Measurements from ENCODE around the gene CROCC2.

Gene CROCC2

GRCh38 chr2:240906141-240906910 lies at the start of gene CROCC2:
Gene CROCC2, plus strand, starts transcription at chr2:240906336. Its CDS starts 178 bp downstream, at chr2:240906514.
- no peak for DNase-seq

- DNase-seq: peak; percentile 84
Measured at GRCh38 chr2:240857039-240858008, 48.8 kb upstream of the CROCC2 start.

GRCh38 chr2:240858321-240858720 lies 47.8 kb upstream of the CROCC2 start:
- no peak for DNase-seq

- DNase-seq: no peak
Measured at GRCh38 chr2:240858871-240859270, 47.3 kb upstream of the CROCC2 start.

GRCh38 chr2:240861547-240861946 lies 44.6 kb upstream of the CROCC2 start:
- DNase-seq: no peak

DNA sequence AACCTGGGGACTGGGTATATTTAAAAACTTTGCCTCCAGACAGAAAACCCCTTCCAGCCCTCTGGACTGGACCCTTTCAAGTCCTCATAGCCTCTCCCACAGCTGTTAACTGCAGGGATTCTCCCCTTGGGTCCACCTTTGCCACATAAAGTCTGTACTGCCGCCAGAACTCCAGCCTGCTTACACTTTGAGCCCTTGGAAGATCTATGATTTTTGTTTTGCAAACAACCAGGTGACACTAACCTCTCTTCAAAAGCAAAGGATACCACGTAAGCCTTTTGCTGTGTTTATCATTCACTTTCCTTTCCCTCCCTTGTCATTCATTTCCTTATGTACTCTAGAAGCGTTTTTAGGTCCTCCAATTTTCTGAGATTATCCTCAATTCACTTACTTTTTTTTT lies 41.7 kb upstream of the CROCC2 start:
- no peak for DNase-seq

DNA sequence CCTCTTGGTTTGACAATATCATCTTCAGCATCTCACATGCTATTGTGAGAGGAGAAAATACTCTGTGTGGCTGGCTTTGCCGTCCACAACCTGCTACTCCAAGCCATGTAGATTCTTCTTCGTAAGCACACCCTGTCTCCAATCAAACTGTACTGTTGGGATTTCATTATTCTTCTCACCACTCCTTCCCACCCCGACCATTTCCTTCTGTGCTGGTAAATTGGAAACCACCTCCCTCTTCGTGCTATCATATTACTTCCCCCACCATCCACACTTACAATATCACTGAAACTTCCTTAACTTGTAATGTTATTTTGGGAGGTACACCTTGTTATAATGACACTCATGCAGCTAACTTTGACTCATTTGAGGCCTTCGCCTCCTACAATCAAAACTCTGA lies 40.7 kb upstream of the CROCC2 start:
- no peak for DNase-seq

DNA sequence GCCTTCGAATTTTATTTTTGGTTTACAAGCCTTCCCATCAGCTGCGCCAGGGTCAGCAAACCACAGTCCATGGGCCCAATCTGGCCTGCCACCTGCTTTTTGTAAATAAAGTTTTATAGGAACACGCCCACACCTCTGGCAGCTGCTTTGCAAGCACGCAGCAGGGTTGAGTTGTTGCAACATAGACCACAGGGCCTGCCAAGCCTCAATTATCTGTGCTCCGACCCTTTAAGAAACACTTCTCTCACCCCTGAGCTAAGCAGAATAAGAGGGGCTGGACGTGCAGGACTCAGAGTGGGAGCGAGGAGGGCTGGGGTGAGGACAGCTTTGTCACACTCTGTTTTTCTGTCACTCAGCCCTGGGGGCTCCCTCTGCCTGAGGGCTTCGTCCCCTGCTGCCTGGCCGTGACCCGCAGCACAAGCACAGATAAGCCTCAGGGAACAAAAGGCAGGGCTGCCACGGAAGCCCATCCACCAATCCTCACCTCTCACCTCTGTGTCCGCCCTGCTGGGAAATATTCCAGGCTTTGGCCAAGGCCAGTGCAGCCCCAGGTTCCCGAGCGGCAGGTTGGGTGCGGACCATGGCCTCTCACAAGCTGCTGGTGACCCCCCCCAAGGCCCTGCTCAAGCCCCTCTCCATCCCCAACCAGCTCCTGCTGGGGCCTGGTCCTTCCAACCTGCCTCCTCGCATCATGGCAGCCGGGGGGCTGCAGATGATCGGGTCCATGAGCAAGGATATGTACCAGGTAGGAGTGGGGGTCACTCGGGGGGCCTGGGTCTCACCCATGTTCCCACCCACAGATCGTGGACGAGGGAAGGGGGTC lies 37.6 kb upstream of the CROCC2 start, which contains the start of gene AGXT:
Gene AGXT (plus strand): TSS at position 539 of the 823 bp plus-strand sequence. CDS start 42 bp downstream, at position 581.
- DNase-seq: no peak

GRCh38 chr2:240869109-240869955 lies 36.8 kb upstream of the CROCC2 start:
- DNase-seq: no peak

GRCh38 chr2:240869956-240870875 lies 35.9 kb upstream of the CROCC2 start:
- no peak for DNase-seq

DNA sequence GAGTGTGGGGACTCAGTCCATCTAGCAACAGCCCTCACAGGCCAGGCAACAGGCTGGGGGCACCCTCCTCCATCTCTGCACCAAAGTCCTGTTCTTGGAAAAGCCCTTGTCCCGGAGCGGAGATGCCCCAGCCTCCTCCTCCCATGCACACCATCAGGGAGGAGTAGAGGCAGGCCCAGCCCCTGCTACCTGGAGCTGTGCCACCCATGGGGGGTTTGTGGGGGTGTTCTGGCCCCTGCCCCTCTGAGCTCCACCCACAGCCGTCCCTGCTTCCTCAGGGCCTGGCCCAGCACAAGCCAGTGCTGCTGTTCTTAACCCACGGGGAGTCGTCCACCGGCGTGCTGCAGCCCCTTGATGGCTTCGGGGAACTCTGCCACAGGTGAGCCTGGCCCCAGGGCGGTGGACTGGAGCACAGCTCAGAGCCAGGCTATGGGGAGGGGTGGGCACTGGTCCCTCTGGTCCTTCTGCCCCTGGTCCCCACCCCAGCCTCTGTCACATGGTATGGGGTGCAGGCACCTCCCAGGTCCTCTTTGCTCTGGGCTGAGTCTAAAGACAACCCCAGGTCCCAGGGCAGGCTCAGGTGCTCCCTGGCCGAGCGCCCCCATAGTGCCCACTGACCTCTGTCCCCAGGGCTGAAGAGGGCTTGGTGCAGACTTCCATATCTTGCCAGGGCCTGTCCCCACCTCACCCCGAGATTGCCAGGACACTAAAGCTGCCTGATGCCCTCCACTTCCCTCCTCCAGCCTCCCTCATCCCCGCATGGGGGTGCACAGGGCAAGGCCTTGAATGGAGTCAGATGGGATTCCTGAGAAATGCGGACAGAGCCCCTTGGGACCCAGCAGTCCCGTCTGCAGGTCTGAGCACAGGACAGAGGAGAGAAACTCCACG lies 34.8 kb upstream of the CROCC2 start:
- DNase-seq: no peak

DNA sequence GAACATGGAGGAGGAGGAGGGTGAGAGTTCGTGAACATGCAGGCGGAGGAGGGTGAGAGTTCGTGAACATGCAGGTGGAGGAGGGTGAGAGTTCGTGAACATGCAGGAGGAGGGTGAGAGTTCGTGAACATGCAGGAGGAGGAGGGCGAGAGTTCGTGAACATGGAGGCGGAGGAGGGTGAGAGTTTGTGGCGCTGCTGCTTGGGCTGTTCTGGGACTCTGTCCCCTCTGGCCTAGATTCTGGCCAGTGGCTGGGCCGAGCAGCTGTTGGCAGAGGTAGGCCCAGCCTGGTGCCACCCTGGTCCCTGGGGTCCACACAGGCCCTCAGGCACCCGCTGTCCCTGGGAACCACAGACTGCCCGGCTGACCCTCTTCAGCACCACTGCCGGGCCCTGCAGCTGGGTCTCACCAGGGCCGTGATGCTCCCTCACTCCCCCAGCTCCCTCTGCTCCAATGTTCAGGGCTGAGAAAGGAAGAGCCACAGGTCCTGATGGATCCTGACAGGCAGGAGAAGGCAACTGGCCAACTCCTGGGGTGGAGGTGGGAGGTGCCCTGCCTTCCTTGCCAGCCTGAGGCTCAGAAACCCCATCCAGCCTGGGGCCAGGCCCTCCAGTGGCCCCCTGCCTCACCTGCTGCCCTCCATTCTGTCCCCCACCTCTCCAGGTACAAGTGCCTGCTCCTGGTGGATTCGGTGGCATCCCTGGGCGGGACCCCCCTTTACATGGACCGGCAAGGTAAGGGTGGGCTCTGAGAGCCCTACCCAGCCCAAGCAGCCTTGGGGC lies 33.6 kb upstream of the CROCC2 start:
- no peak for DNase-seq

- no peak for DNase-seq
Measured at GRCh38 chr2:240873098-240873788, 32.9 kb upstream of the CROCC2 start.

DNA sequence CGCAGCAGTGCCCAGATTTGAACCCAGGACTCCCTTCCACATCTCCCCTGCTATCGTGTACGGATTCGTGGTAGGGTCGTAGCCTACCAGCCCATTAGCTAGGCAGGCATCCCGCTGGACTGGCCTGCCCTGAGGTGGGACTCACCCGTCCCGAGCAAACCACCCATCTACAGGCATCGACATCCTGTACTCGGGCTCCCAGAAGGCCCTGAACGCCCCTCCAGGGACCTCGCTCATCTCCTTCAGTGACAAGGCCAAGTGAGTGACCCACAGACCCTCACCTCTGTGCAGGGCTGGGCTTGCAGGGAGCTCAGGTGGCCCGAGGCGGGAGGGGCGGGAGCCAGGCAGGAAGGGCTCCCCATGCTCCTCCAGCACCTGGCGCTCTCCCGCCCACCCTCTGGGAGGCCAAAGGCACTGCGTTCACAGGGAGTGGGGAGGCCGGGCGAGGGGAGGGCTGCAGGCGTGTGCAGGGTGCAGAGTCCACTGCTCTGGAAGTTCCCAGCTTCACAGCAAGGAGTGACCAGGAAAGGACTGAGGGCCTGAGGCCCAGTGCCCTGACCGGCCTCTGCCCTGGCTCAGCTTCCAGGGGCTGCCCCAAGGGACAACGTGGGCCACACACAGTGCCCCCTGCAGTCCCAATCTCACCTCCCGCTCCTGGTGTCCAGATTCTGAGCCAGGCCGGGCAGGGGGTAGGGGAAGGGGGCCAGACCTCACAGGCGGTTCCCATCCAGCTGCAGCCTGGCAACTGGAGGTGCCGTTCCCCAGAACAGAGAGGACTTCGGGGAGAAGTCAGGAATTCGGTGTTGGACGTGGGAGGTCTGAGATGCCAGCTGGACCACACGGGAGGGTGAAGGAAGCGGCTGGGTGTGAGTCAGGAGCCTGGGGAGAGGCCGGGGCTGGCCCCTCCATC lies 32.1 kb upstream of the CROCC2 start:
- DNase-seq: no peak

- DNase-seq: no peak
Measured at GRCh38 chr2:240874715-240875227, 31.4 kb upstream of the CROCC2 start.

DNA sequence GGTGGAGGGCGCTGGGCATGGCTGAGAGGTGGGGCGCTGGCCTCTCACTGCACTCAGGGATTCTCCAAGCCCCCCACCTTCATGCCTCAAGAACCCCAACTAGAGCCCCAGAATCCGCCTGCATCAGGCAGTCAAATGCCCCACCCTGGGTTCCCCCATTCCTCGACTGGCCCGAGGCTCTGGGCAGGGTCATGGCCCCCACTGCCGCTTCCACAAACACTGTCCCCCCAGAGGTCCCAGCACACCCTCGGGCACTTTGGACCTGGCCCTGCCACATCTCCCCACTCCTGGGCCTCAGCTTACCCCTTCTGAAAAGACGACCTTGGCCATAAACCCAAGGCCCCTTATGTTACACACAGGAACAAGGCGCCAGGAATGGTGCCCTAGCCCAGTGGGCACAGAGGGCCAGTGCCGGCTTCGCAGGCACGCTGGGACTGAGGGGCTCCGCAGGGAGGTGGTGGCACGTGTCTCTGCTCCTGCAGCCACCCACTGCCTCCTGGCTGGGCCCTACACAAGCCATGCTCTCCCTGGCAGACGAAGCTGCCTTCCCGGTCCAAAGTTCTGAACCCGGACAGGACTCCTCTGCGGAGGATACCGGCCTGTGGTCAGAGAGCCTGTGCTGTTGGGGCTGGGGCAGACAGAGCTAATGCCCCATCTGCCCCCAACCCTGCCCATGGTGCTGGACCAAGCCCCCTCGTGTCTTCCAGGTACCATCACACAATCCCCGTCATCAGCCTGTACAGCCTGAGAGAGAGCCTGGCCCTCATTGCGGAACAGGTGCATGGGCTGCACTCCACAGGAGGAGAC lies 30.7 kb upstream of the CROCC2 start:
- DNase-seq: no peak
